ENCODE data around the gene EML1. TPM values are rescaled to one million over a fixed set of nuclear protein-coding genes. Genes with fewer than 3 reads are reported as not detected.

Gene EML1
- total RNA-seq, 6 experiments from 2014 or later, result 3.3 to 6.8 (median 4.5) TPM

DNA sequence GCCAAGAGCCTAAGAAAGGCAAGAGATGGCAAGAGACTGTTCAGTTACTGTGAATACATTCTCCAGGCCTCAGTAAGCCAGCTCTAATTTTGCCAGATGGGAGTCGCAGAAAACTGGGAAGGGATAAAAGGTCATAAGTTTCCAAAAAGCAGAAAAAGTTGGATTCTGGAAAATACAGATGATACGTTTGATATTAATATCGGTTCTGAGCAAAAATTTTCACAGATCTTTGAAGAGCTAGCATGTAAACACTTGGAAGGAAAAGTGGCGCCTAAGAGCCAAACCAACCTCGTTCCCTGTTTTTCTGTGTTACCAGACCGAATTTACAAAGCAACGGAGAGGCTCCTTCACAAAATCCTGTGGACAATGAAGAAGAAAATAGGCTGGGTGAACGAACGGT, 7.8 kb upstream of the EML1 start:
- Histone ChIP-seq H3K4me1 (peaks cover 0 to 12% (median 7%) of the 10 kb centered on the region in 4 donors), H3K36me3 (no peaks in the 10 kb centered on the region), H3K27ac (no peak overlapping the region), H3K4me3 (no peak overlapping the region), H3K27me3 (no peaks in the 10 kb centered on the region), H3K9me3 (no peaks in the 10 kb centered on the region)
- WGBS (ENCODE audit: insufficient coverage, low coverage, low lambda C conversion rate, missing lambda C conversion rate), result 93% methylated on average over 9 of the region's 9 CpGs
- ATAC-seq, result no peak
- no peak for DNase-seq
- intact Hi-C loops (cut with DNase I), result no loop called here
- TF ChIP-seq POLR2A (IDR thresholded peaks at IDR 0.05) (no peak), CTCF (IDR thresholded peaks at IDR 0.05) (no peak)

DNA sequence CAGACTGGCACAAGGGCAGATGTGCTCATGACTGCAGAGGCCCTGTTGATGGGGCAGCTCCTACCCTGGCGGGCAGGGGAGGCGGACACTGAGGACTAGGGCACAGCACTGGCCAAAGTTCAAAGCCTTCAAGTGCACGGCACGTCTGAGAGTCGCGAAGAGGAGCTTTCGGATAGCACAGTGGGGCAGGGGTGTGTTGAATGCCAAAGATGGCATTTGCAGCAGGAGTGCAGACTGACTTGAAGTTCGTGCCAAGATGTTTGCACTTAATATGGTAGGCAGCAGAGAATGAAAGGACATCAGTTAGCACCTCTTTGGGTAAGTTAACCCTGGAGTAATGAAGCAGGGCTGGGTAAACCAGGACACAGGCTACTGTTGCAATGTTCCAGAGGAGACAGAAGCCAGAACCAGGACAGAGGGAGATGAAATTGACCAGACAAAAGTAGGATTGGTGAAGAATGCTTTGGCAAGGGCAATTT, 6.7 kb upstream of the EML1 start:
- Histone ChIP-seq H3K9me3 (no peaks in the 10 kb centered on the region), H3K4me1 (peaks cover 0 to 24% (median 12%) of the 10 kb centered on the region in 4 donors), H3K4me3 (no peak overlapping the region), H3K36me3 (no peaks in the 10 kb centered on the region), H3K27ac (no peak overlapping the region), H3K27me3 (no peaks in the 10 kb centered on the region)
- DNase-seq (no peak), ATAC-seq (no peak)
- TF ChIP-seq CTCF (IDR thresholded peaks at IDR 0.05), result no peak
- TF ChIP-seq POLR2A (IDR thresholded peaks at IDR 0.05), result no peak
- 70% methylated on average over 2 of the region's 8 CpGs for WGBS (ENCODE audit: insufficient coverage, low coverage, low lambda C conversion rate, missing lambda C conversion rate)
- intact Hi-C loops (cut with DNase I), result no loop called here

DNA sequence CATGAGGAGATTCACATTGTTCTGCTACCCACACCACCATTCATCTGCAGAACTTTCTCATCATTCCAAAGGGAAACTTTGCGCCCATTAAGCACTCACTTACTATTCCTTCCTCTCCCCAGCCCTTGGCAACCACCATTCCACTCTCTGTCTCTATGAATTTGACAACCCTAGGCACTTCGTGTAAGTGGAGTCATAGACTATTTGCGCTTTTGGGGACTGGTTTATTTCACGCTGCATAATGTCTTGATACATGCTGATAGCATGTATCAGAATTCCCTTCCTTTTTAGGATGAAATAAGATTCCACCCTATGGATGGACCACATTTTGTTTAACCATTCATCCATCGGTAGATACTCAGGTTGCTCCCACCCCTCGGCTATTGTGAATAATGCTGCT, 4.5 kb upstream of the EML1 start:
- H3K27ac ChIP-seq, result no peak overlapping the region
- no peaks in the 10 kb centered on the region for H3K27me3 ChIP-seq
- intact Hi-C loops (cut with DNase I), result no loop called here
- H3K4me1 ChIP-seq, result peaks cover 0 to 25% (median 12%) of the 10 kb centered on the region in 4 donors
- 93% methylated on average over 6 of the region's 6 CpGs for WGBS (ENCODE audit: insufficient coverage, low coverage, low lambda C conversion rate, missing lambda C conversion rate)
- no peak overlapping the region for H3K4me3 ChIP-seq
- TF ChIP-seq CTCF (IDR thresholded peaks at IDR 0.05) (no peak), POLR2A (IDR thresholded peaks at IDR 0.05) (no peak)
- ATAC-seq (no peak), DNase-seq (no peak)
- no peaks in the 10 kb centered on the region for H3K36me3 ChIP-seq
- no peaks in the 10 kb centered on the region for H3K9me3 ChIP-seq

DNA sequence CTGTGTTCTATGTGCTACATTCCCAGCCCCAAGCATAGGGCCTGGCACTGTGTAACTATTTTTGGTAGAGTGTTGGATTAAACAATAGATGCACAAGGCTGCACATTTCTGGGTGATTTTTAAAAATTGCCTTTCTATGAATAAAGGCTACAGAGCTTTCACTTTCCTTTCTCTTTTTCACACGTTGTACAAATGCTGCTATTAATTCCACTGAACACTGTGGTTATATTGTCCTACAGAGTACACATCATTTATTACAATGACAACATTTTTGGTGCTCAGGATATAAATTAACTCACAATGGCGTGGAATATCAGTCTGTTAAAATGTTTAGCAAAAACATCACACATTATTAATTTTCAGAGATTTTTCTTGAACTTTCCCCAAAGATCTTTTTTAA, 3.6 kb upstream of the EML1 start:
- no peak for ATAC-seq

More for the DNA sequence above, 3.6 kb upstream of the EML1 start:
- no peak for DNase-seq
- 41% methylated on average over 2 of the region's 2 CpGs for WGBS (ENCODE audit: insufficient coverage, low coverage, low lambda C conversion rate, missing lambda C conversion rate)
- no peak overlapping the region for H3K27ac ChIP-seq
- no peaks in the 10 kb centered on the region for H3K36me3 ChIP-seq
- peaks cover 0 to 23% (median 7%) of the 10 kb centered on the region in 4 donors for H3K4me1 ChIP-seq
- TF ChIP-seq POLR2A (IDR thresholded peaks at IDR 0.05) (no peak), CTCF (IDR thresholded peaks at IDR 0.05) (no peak)
- H3K4me3 ChIP-seq, result no peak overlapping the region
- no peaks in the 10 kb centered on the region for H3K27me3 ChIP-seq
- no peaks in the 10 kb centered on the region for H3K9me3 ChIP-seq
- intact Hi-C loops (cut with DNase I), result no loop called here

Measured in right lobe of liver (tissue), 6 donors.